PC-9 (cell line): ENCODE measurements around the gene CD247. TPM values are rescaled to one million over a fixed set of nuclear protein-coding genes. Genes with fewer than 3 reads are reported as not detected.

ENCODE experiments used
- BruUV-seq: library from RNA; stranded (reverse); fragments of 400-500 nt; replicated peaks from 2 replicates; lab custom pipeline; 2021; lab: Mats Ljungman, UMichigan
- CTCF ChIA-PET: fragments of 300-600 bp; sonication (Branson Sonifier 250); formaldehyde crosslinking; loops from one replicate; lab custom pipeline; 2022; ENCODE audit warnings: antibody characterized with exemption; lab: Charles Lee
- POLR2A ChIA-PET: fragments of 300-600 bp; sonication (Branson Sonifier 250); formaldehyde crosslinking; loops from one replicate; lab custom pipeline; 2022; ENCODE audit warnings: antibody characterized with exemption; ENCODE audit not compliant: unreplicated experiment; lab: Charles Lee
- DNase-seq, 2 experiments: peaks; one replicate each; pipeline versions ENCODE4 v3.0.0 to v3.0.0-alpha.2; 2015 to 2022; ENCODE audit warnings: mixed read lengths in 1 of 2
- H2AFZ ChIP-seq: fragments of 200-600 bp; sonication (generic); 2 replicates; pipeline ENCODE4 v1.8.1; 2017; ENCODE audit warnings: antibody characterized with exemption
- H3F3A ChIP-seq: fragments of 200-600 bp; sonication (generic); 2 replicates; pipeline ENCODE4 v1.8.1; 2017; ENCODE audit warnings: antibody characterized with exemption, mild to moderate bottlenecking, low read depth; ENCODE audit not compliant: insufficient read depth
- H3K27ac ChIP-seq: fragments of 200-600 bp; sonication (generic); 2 replicates; pipeline ENCODE4 v1.6.1; 2016; ENCODE audit warnings: mixed run types
- H3K27me3 ChIP-seq: fragments of 200-600 bp; sonication (generic); 2 replicates; pipeline ENCODE4 v1.6.1; 2016; ENCODE audit warnings: low read depth, mixed run types; ENCODE audit not compliant: insufficient read depth
- H3K36me3 ChIP-seq: fragments of 200-600 bp; sonication (generic); 2 replicates; pipeline ENCODE4 v1.6.1; 2016; ENCODE audit warnings: low read depth, mixed run types
- H3K4me1 ChIP-seq: fragments of 200-600 bp; sonication (generic); replicated peaks from 2 replicates; pipeline ENCODE4 v1.6.1; 2016; ENCODE audit warnings: mixed run types; ENCODE audit not compliant: insufficient read depth
- H3K4me2 ChIP-seq: fragments of 200-600 bp; sonication (generic); 2 replicates; pipeline ENCODE4 v1.6.1; 2017; ENCODE audit warnings: mixed run types
- H3K4me3 ChIP-seq: fragments of 200-600 bp; sonication (generic); 2 replicates; pipeline ENCODE4 v1.6.1; 2016; ENCODE audit warnings: mixed run types
- H3K79me2 ChIP-seq: fragments of 200-600 bp; sonication (generic); 2 replicates; pipeline ENCODE4 v1.6.1; 2017; ENCODE audit warnings: low read depth, mixed run types
- H3K9me2 ChIP-seq: fragments of 200-600 bp; sonication (generic); 2 replicates; pipeline ENCODE4 v1.8.1; 2017; ENCODE audit warnings: mild to moderate bottlenecking; ENCODE audit not compliant: insufficient read depth
- H3K9me3 ChIP-seq: fragments of 200-600 bp; sonication (generic); 2 replicates; pipeline ENCODE4 v1.8.1; 2016; ENCODE audit warnings: low read depth; ENCODE audit not compliant: insufficient read depth
- H4K20me1 ChIP-seq: fragments of 200-600 bp; sonication (generic); 2 replicates; pipeline ENCODE4 v1.8.1; 2017; ENCODE audit not compliant: insufficient read depth
- EZH2 ChIP-seq: fragments of 200-600 bp; sonication (generic); IDR thresholded peaks from 2 replicates; pipeline ENCODE4 v1.8.0; 2017; ENCODE audit warnings: antibody characterized with exemption, low read depth
- intact Hi-C: fragments of 100-400 bp; cut with micrococcal nuclease; formaldehyde crosslinking; loops from one replicate; pipeline ENCODE4 v1.10.0; 2022; ENCODE audit not compliant: unreplicated experiment
- total RNA-seq: library from RNA; stranded (reverse); gene quantifications from 2 replicates; pipeline ENCODE4 v1.2.3, GENCODE V29; 2021
- TF ChIP-seq, protein P1 (sequence below): fragments of 200-600 bp; sonication (generic); conservative IDR thresholded peaks from 2 replicates; pipeline ENCODE4 v1.6.1; 2017; ENCODE audit warnings: mixed run types, antibody characterized with exemption, mild to moderate bottlenecking, moderate library complexity

The CD247 gene
- total RNA-seq, 1 experiment from 2014 or later, result not detected

DNA sequence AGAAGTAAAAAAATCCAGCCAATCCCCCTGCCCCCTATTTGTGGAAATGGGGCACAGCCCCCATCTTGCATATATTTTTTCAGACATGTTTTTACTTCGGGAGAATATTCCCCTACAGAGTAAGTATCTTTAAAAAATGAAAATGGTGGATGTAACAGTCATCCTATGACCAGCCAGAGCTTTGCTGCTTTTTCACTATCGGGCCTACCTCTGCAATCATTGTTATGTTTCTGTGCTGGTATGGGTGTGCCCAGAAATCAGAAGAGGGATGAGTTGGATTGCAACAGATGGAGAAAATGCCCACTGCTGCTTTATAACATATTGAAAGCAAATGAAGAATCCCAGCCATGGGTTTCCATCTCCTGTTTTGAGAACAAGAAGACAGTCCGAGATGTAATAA lies 2.9 kb downstream of the CD247 start:
- H3K27me3 ChIP-seq, result no peaks in the 10 kb centered on the region
- intact Hi-C loops, result no loop called here
- CTCF ChIA-PET, result no interaction called here
- POLR2A ChIA-PET, result no interaction called here
- no peak overlapping the region for H3K27ac ChIP-seq
- H3F3A ChIP-seq, result no peaks in the 10 kb centered on the region
- no peak overlapping the region for H3K4me2 ChIP-seq
- no peaks in the 10 kb centered on the region for H3K4me1 ChIP-seq
- H2AFZ ChIP-seq, result no peak overlapping the region
- H3K4me3 ChIP-seq, result no peak overlapping the region
- DNase-seq, result no peak
- TF ChIP-seq, protein P1, sequence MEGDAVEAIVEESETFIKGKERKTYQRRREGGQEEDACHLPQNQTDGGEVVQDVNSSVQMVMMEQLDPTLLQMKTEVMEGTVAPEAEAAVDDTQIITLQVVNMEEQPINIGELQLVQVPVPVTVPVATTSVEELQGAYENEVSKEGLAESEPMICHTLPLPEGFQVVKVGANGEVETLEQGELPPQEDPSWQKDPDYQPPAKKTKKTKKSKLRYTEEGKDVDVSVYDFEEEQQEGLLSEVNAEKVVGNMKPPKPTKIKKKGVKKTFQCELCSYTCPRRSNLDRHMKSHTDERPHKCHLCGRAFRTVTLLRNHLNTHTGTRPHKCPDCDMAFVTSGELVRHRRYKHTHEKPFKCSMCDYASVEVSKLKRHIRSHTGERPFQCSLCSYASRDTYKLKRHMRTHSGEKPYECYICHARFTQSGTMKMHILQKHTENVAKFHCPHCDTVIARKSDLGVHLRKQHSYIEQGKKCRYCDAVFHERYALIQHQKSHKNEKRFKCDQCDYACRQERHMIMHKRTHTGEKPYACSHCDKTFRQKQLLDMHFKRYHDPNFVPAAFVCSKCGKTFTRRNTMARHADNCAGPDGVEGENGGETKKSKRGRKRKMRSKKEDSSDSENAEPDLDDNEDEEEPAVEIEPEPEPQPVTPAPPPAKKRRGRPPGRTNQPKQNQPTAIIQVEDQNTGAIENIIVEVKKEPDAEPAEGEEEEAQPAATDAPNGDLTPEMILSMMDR, result no peak
- no peak for TF ChIP-seq EZH2
- no peaks in the 10 kb centered on the region for H3K9me2 ChIP-seq
- H3K79me2 ChIP-seq, result no peaks in the 10 kb centered on the region
- H4K20me1 ChIP-seq, result no peaks in the 10 kb centered on the region
- H3K9me3 ChIP-seq, result no peaks in the 10 kb centered on the region
- BruUV-seq, result no TSS peak
- H3K36me3 ChIP-seq, result no peaks in the 10 kb centered on the region

DNA sequence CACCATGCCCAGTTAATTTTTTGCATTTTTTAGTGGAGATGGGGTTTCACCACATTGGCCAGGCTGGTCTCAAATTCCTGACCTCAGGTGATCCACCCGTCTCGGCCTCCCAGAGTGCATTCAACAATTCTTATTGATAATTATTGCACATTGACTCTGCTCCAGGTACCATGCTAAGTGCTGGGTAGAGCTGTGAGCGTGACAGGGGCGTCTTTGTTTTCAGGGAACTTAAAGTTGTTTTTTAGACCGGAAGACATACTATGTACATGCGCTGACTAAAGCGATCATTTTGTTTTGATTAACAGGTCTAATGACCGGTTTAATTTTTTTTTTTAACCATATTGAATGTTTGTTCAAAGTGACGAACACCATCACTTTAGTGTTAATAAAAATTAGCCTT lies 4.0 kb downstream of the CD247 start:
- no TSS peak for BruUV-seq
- TF ChIP-seq, protein P1, result no peak
- TF ChIP-seq EZH2, result no peak
- Histone ChIP-seq H3K9me3 (no peaks in the 10 kb centered on the region), H3K27me3 (no peaks in the 10 kb centered on the region), H2AFZ (no peak overlapping the region), H3K4me3 (no peak overlapping the region), H3F3A (no peaks in the 10 kb centered on the region), H3K36me3 (no peaks in the 10 kb centered on the region), H3K9me2 (no peaks in the 10 kb centered on the region), H4K20me1 (no peaks in the 10 kb centered on the region), H3K4me1 (no peaks in the 10 kb centered on the region), H3K4me2 (no peak overlapping the region), H3K27ac (no peak overlapping the region), H3K79me2 (no peaks in the 10 kb centered on the region)
- POLR2A ChIA-PET, result no interaction called here
- intact Hi-C loops, result no loop called here
- CTCF ChIA-PET, result no interaction called here
- no peak for DNase-seq

DNA sequence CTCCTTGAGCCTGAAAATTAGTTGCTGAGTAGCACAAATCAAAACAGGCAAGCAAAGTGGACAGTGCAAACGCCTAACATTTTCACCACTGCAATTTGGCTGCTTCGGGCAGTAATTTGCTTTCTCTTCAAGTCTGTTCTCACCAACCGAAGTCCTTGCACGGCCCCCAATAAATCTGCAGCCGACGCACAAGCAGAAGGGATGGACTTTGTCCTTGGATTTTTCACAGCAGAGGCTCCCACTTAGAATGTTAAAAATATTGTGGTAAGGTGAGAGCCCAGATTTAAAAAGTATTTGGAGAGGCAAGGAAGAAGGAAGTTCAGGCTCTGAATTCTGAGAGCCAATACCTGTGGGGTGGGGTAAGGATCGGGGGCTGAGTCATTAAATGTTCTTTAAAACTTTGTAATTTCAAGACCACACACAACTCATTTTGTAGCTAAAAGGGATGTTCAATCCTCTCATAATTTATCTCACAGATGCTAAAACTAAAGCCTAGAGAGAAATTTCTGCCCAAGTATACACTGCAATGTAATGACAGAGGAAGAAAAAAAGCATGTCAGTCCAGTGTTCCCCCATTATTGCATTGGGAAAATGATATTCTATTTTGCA lies 6.2 kb downstream of the CD247 start:
- Histone ChIP-seq H2AFZ (no peak overlapping the region), H3K4me2 (no peak overlapping the region), H3K9me2 (no peaks in the 10 kb centered on the region), H3K79me2 (no peaks in the 10 kb centered on the region), H3K27me3 (no peaks in the 10 kb centered on the region), H3K4me1 (no peaks in the 10 kb centered on the region), H3K36me3 (no peaks in the 10 kb centered on the region), H4K20me1 (no peaks in the 10 kb centered on the region), H3F3A (no peaks in the 10 kb centered on the region), H3K9me3 (no peaks in the 10 kb centered on the region), H3K4me3 (no peak overlapping the region), H3K27ac (no peak overlapping the region)
- no TSS peak for BruUV-seq
- DNase-seq, result no peak
- no peak for TF ChIP-seq EZH2
- TF ChIP-seq, protein P1, result no peak
- ChIA-PET CTCF (no interaction called here), POLR2A (no interaction called here)
- intact Hi-C loops, result no loop called here
